ENCODE data around the gene CDRT15L2. TPM values are rescaled to one million over a fixed set of nuclear protein-coding genes. Genes with fewer than 3 reads are reported as not detected.
"Not testable (repeated sequence)": the region's sequence is repeated elsewhere in the genome, so short reads cannot be mapped to it uniquely, and the experiment has no call there.

CDRT15L2 gene
- total and polyA plus RNA-seq, 9 of the 15 experiments (the other 6 are each of a cell fraction or from before 2014, with no cell fraction given), result not detected

DNA sequence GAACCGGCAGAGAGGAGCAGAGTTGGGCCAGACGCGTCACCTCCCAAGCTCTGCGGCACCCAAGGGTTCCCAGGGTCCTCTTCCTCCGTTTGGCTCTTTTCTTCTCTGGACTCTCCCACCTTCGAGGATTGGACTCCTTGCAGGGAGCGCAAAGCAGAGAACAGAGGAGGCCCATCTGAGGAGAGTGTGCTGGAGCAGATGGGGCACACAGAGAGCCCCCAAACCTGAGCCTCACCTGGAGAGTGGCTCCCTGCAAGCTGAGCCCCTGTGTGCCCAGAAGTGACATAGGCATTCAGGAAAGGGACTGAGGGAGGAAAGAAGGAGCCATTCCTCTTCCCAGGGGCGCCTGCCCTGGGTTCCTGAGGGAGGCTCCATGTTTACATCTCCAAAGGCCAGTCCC, 6.3 kb upstream of the CDRT15L2 start:
- H3K27ac ChIP-seq (ENCODE audit: extremely low read depth, low read depth, low read length); intact Hi-C loops (cut with micrococcal nuclease); H3K4me2 ChIP-seq (ENCODE audit: insufficient read depth, low read length); POLR2A ChIA-PET; H3K36me3 ChIP-seq (ENCODE audit: control insufficient read depth, insufficient read depth, low read length); FAIRE-seq; CTCF ChIA-PET (ENCODE audit: low intra/inter-chr PET ratio); H4K20me1 ChIP-seq (replicated peaks; ENCODE audit: control insufficient read depth, insufficient read depth, low read length); in situ Hi-C loops (cut with MboI); H3K9me1 ChIP-seq (ENCODE audit: control insufficient read depth, insufficient read depth, low read length); H3K4me3 ChIP-seq; H3K9me3 ChIP-seq (replicated peaks; ENCODE audit: control insufficient read depth, insufficient read depth, low read depth, low read length); H3K27me3 ChIP-seq (ENCODE audit: control insufficient read depth in 2 of 2, insufficient read depth in 2 of 2, low read length in 2 of 2); DNase-seq (ENCODE audit: extremely low read depth in 1 of 4, low spot score in 3 of 4); BruUV-seq (replicated peaks); ATAC-seq; H2AFZ ChIP-seq (ENCODE audit: low read depth, low read length); H3K79me2 ChIP-seq (ENCODE audit: control insufficient read depth, insufficient read depth, low read length); H3K4me1 ChIP-seq (replicated peaks in 1 of 2; ENCODE audit: control insufficient read depth in 2 of 2, insufficient read depth in 2 of 2, low read length in 2 of 2); H3K9ac ChIP-seq (ENCODE audit: insufficient read depth in 1 of 2, low read depth in 2 of 2, low read length in 2 of 2): not testable (repeated sequence)
- no CpG with 5 or more reads among the region's 8 CpGs for WGBS (ENCODE audit: insufficient coverage, low coverage, missing lambda C conversion rate)

DNA sequence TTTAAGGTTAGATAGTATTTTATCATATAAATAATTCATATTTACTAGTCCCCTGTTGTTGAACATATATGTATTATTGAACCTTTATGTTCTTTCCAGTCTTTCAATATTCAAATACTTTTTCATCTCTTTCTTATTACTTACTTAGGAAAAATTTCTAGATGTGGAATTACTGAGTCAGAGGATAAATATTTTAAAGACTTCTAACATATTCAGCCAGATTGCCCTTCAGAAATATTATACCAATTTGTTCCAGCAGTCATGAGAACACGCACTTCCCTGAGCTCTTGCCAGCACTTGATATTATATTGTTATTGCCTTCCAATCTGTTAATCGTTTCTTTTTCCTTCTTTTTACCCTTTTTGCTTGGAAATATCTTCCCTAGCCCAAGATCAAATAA, 4.5 kb upstream of the CDRT15L2 start:
- H3K9me3 ChIP-seq (replicated peaks; ENCODE audit: control insufficient read depth, insufficient read depth, low read depth, low read length); H3K36me3 ChIP-seq (ENCODE audit: control insufficient read depth, insufficient read depth, low read length); in situ Hi-C loops (cut with MboI); H3K9me1 ChIP-seq (ENCODE audit: control insufficient read depth, insufficient read depth, low read length); H3K27me3 ChIP-seq (ENCODE audit: control insufficient read depth in 2 of 2, insufficient read depth in 2 of 2, low read length in 2 of 2); H3K79me2 ChIP-seq (ENCODE audit: control insufficient read depth, insufficient read depth, low read length); H3K9ac ChIP-seq (ENCODE audit: insufficient read depth in 1 of 2, low read depth in 2 of 2, low read length in 2 of 2); ATAC-seq; DNase-seq (ENCODE audit: extremely low read depth in 1 of 4, low spot score in 3 of 4); CTCF ChIA-PET (ENCODE audit: low intra/inter-chr PET ratio); H4K20me1 ChIP-seq (replicated peaks; ENCODE audit: control insufficient read depth, insufficient read depth, low read length); BruUV-seq (replicated peaks); H3K4me3 ChIP-seq; FAIRE-seq; H2AFZ ChIP-seq (ENCODE audit: low read depth, low read length); H3K4me1 ChIP-seq (replicated peaks in 1 of 2; ENCODE audit: control insufficient read depth in 2 of 2, insufficient read depth in 2 of 2, low read length in 2 of 2); POLR2A ChIA-PET; H3K27ac ChIP-seq (ENCODE audit: extremely low read depth, low read depth, low read length); H3K4me2 ChIP-seq (ENCODE audit: insufficient read depth, low read length); intact Hi-C loops (cut with micrococcal nuclease): not testable (repeated sequence)
- 0% methylated on average over 1 of the region's 2 CpGs for WGBS (ENCODE audit: insufficient coverage, low coverage, missing lambda C conversion rate)

- BruUV-seq (replicated peaks); H4K20me1 ChIP-seq (replicated peaks; ENCODE audit: control insufficient read depth, insufficient read depth, low read length); H2AFZ ChIP-seq (ENCODE audit: low read depth, low read length); FAIRE-seq; CTCF ChIA-PET (ENCODE audit: low intra/inter-chr PET ratio); H3K9me3 ChIP-seq (replicated peaks; ENCODE audit: control insufficient read depth, insufficient read depth, low read depth, low read length); H3K27me3 ChIP-seq (ENCODE audit: control insufficient read depth in 2 of 2, insufficient read depth in 2 of 2, low read length in 2 of 2); H3K36me3 ChIP-seq (ENCODE audit: control insufficient read depth, insufficient read depth, low read length); H3K4me1 ChIP-seq (replicated peaks in 1 of 2; ENCODE audit: control insufficient read depth in 2 of 2, insufficient read depth in 2 of 2, low read length in 2 of 2); H3K4me2 ChIP-seq (ENCODE audit: insufficient read depth, low read length); intact Hi-C loops (cut with micrococcal nuclease); in situ Hi-C loops (cut with MboI); H3K27ac ChIP-seq (ENCODE audit: extremely low read depth, low read depth, low read length); H3K9ac ChIP-seq (ENCODE audit: insufficient read depth in 1 of 2, low read depth in 2 of 2, low read length in 2 of 2); DNase-seq (ENCODE audit: extremely low read depth in 1 of 4, low spot score in 3 of 4); H3K79me2 ChIP-seq (ENCODE audit: control insufficient read depth, insufficient read depth, low read length); ATAC-seq; H3K9me1 ChIP-seq (ENCODE audit: control insufficient read depth, insufficient read depth, low read length); H3K4me3 ChIP-seq; POLR2A ChIA-PET: not testable (repeated sequence)
- 0% methylated on average over 2 of the region's 14 CpGs for WGBS (ENCODE audit: insufficient coverage, low coverage, missing lambda C conversion rate)
Observed at GRCh38 chr17:20583891-20584577, 4.5 kb downstream of the CDRT15L2 start.

DNA sequence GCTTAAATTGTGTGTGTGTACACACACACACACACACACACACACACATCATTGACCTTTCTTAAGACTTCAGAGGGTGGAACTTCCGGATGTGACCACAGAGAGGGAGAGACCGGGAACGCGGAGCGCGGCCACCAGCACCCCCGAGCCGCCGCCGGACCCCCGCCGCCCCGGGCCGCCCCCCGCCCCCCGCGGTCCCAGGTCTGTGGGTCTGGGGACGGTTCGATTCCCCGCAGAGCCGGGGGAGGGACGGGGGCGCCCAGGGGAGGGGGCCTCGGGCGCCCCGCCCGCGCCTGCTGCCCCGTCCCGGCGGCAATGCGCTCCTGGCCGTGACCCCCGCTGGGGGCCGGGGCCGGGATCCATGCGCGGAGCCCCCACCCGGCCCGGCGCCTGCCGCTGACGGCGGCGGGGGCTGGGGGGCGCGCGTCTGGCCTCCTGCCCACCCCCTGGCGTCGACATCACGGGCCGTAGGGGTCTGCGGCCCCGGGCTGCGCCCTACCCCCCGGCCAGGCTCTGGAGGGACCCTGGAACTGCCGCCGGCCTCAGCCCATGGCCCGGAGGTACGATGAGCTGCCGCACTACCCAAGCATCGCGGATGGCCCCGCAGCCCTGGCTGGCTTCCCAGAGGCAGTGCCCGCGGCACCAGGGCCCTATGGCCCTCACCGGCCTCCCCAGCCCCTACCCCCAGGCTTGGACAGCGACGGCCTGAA, 9.4 kb downstream of the CDRT15L2 start:
- H3K27me3 ChIP-seq (ENCODE audit: control insufficient read depth in 2 of 2, insufficient read depth in 2 of 2, low read length in 2 of 2); H3K4me3 ChIP-seq; BruUV-seq (replicated peaks); H2AFZ ChIP-seq (ENCODE audit: low read depth, low read length); H3K9me1 ChIP-seq (ENCODE audit: control insufficient read depth, insufficient read depth, low read length); DNase-seq (ENCODE audit: extremely low read depth in 1 of 4, low spot score in 3 of 4); FAIRE-seq; H3K4me2 ChIP-seq (ENCODE audit: insufficient read depth, low read length); in situ Hi-C loops (cut with MboI); H3K27ac ChIP-seq (ENCODE audit: extremely low read depth, low read depth, low read length); H3K4me1 ChIP-seq (replicated peaks in 1 of 2; ENCODE audit: control insufficient read depth in 2 of 2, insufficient read depth in 2 of 2, low read length in 2 of 2); H4K20me1 ChIP-seq (replicated peaks; ENCODE audit: control insufficient read depth, insufficient read depth, low read length); POLR2A ChIA-PET; H3K9me3 ChIP-seq (replicated peaks; ENCODE audit: control insufficient read depth, insufficient read depth, low read depth, low read length); CTCF ChIA-PET (ENCODE audit: low intra/inter-chr PET ratio); H3K36me3 ChIP-seq (ENCODE audit: control insufficient read depth, insufficient read depth, low read length); H3K79me2 ChIP-seq (ENCODE audit: control insufficient read depth, insufficient read depth, low read length); H3K9ac ChIP-seq (ENCODE audit: insufficient read depth in 1 of 2, low read depth in 2 of 2, low read length in 2 of 2); ATAC-seq; intact Hi-C loops (cut with micrococcal nuclease): not testable (repeated sequence)
- 12% methylated on average over 11 of the region's 69 CpGs for WGBS (ENCODE audit: insufficient coverage, low coverage, missing lambda C conversion rate)
